GM23248 (cell line): Measurements from ENCODE around the gene NOL12. TPM values are rescaled to one million over a fixed set of nuclear protein-coding genes. Genes with fewer than 3 reads are reported as not detected.
"Not testable (repeated sequence)": the region's sequence is repeated elsewhere in the genome, so short reads cannot be mapped to it uniquely, and the experiment has no call there.

ENCODE experiments used
- DNase-seq: peaks from one replicate; pipeline ENCODE4 v3.0.0-alpha.2; 2015
- H2AFZ ChIP-seq: fragments of 200-600 bp; sonication (generic); 2 replicates; pipeline ENCODE4 v1.6.1; 2016; ENCODE audit warnings: antibody characterized with exemption
- H3F3A ChIP-seq: fragments of 200-600 bp; sonication (generic); 2 replicates; pipeline ENCODE4 v1.6.1; 2016; ENCODE audit warnings: mild to moderate bottlenecking, antibody characterized with exemption, mixed run types; ENCODE audit not compliant: insufficient read depth
- H3K27ac ChIP-seq: fragments of 200-600 bp; sonication (generic); 2 replicates; pipeline ENCODE4 v1.5.1; 2016; ENCODE audit warnings: mild to moderate bottlenecking
- H3K27me3 ChIP-seq: fragments of 200-600 bp; sonication (generic); replicated peaks from 2 replicates; pipeline ENCODE4 v1.6.1; 2016; ENCODE audit warnings: mild to moderate bottlenecking; ENCODE audit not compliant: insufficient read depth
- H3K36me3 ChIP-seq: fragments of 200-600 bp; sonication (generic); 2 replicates; pipeline ENCODE4 v1.6.1; 2016; ENCODE audit warnings: low read depth, mild to moderate bottlenecking
- H3K4me1 ChIP-seq: fragments of 200-600 bp; sonication (generic); 2 replicates; pipeline ENCODE4 v1.6.1; 2016; ENCODE audit warnings: mild to moderate bottlenecking; ENCODE audit not compliant: insufficient read depth
- H3K4me2 ChIP-seq: fragments of 200-600 bp; sonication (generic); one replicate; pipeline ENCODE4 v1.6.1; 2016; ENCODE audit warnings: mild to moderate bottlenecking; ENCODE audit not compliant: unreplicated experiment
- H3K4me3 ChIP-seq: fragments of 200-600 bp; sonication (generic); 2 replicates; pipeline ENCODE4 v1.5.1; 2016; ENCODE audit warnings: mild to moderate bottlenecking
- H3K79me2 ChIP-seq: fragments of 200-600 bp; sonication (generic); 2 replicates; pipeline ENCODE4 v1.6.1; 2016; ENCODE audit warnings: mild to moderate bottlenecking; ENCODE audit not compliant: insufficient read depth
- H3K9ac ChIP-seq: fragments of 200-600 bp; sonication (generic); 2 replicates; pipeline ENCODE4 v1.6.1; 2016; ENCODE audit warnings: mild to moderate bottlenecking
- H3K9me2 ChIP-seq: fragments of 200-600 bp; sonication (generic); 2 replicates; pipeline ENCODE4 v1.6.1; 2016; ENCODE audit warnings: mixed run types, mild to moderate bottlenecking, moderate library complexity; ENCODE audit not compliant: insufficient read depth
- H3K9me3 ChIP-seq: fragments of 200-600 bp; sonication (generic); one replicate; pipeline ENCODE4 v1.6.1; 2017; ENCODE audit warnings: low read depth
- H4K20me1 ChIP-seq: fragments of 200-600 bp; sonication (generic); 2 replicates; pipeline ENCODE4 v1.6.0; 2016; ENCODE audit not compliant: insufficient read depth
- EZH2 ChIP-seq: fragments of 200-600 bp; sonication (generic); IDR thresholded peaks from 2 replicates; pipeline ENCODE4 v1.6.1; 2018; ENCODE audit warnings: antibody characterized with exemption, mild to moderate bottlenecking; ENCODE audit not compliant: insufficient read depth, poor library complexity, severe bottlenecking
- EZH2phosphoT487 ChIP-seq: fragments of 200-600 bp; sonication (generic); IDR thresholded peaks from 2 replicates; pipeline ENCODE4 v1.6.1; 2018; ENCODE audit warnings: antibody characterized with exemption, moderate library complexity, mild to moderate bottlenecking, low read depth; ENCODE audit not compliant: insufficient read depth
- WGBS, 2 experiments: methylation state at CpG; one replicate each; pipeline ENCODE4 v1.1.6; 2015 to 2017; ENCODE audit warnings: low lambda C conversion rate in 2 of 2, low coverage in 1 of 2; ENCODE audit errors: missing lambda C conversion rate in 2 of 2; 5-methylcytosine and 5-hydroxymethylcytosine counted together
- in situ Hi-C: fragments of 300-500 bp; cut with MboI; formaldehyde crosslinking; loops from 2 replicates; pipeline ENCODE4 v1.15.0; 2020
- polyA plus RNA-seq: library from polyadenylated mRNA; unstranded; fragments of >200 nt; fragmentation: Nextera tagmentation; extraction: Ambion mirVana; gene quantifications from 2 replicates; pipeline ENCODE4 v1.2.1, GENCODE V29; 2016
- total RNA-seq: library from RNA; depleted of rRNA; stranded (reverse); fragments of >200 nt; shearing (Covaris generic); gene quantifications from 2 replicates; pipeline ENCODE4 v1.2.3, GENCODE V29; 2014

The NOL12 gene
- total and polyA plus RNA-seq, 2 experiments from 2014 or later, result 4.9 to 25.1 TPM

DNA sequence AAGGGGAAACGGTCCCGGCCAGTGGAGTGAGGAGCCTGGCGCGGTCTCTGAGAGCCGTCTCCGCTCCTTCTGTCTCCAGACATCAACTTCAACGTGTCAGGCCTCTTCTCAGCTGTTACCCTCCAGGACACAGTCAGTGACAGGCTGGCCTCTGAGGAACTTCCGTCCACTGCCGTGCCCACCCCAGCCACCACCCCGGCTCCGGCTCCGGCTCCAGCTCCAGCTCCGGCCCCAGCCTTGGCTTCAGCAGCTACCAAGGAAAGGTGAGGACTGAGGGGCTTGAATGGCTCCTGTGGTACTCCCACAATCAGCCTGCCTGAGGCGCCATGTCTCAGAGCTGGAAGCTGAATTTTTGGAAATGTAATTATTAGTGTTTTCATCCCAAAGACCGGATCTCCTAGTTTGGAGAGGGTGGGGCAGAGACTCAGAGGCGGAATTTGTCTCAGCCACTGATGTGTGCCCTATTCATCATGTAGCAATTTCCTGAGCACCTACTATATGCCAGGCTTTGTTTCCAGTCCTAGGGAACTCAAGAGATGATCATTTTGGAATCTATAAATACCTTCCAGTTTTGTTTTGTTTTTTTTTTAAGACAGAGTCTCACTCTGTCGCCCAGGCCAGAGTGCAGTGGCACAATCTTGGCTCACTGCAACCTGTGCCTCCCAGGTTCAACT lies 35.5 kb upstream of the NOL12 start:
- Histone ChIP-seq H2AFZ (no peak overlapping the region), H3K79me2 (no peaks in the 10 kb centered on the region), H3F3A (no peaks in the 10 kb centered on the region), H3K4me2 (no peak overlapping the region), H3K9me2 (no peaks in the 10 kb centered on the region), H3K27me3 (no peaks in the 10 kb centered on the region), H3K9ac (no peak overlapping the region), H3K36me3 (no peaks in the 10 kb centered on the region), H3K4me3 (no peak overlapping the region), H3K27ac (no peak overlapping the region), H4K20me1 (no peaks in the 10 kb centered on the region), H3K9me3 (no peaks in the 10 kb centered on the region), H3K4me1 (no peaks in the 10 kb centered on the region)
- 95 to 99% methylated on average over 11 to 17 of the region's 17 CpGs for WGBS, 2 experiments
- TF ChIP-seq EZH2, result no peak
- TF ChIP-seq EZH2phosphoT487, result no peak
- in situ Hi-C loops, result no loop called here
- no peak for DNase-seq

DNA sequence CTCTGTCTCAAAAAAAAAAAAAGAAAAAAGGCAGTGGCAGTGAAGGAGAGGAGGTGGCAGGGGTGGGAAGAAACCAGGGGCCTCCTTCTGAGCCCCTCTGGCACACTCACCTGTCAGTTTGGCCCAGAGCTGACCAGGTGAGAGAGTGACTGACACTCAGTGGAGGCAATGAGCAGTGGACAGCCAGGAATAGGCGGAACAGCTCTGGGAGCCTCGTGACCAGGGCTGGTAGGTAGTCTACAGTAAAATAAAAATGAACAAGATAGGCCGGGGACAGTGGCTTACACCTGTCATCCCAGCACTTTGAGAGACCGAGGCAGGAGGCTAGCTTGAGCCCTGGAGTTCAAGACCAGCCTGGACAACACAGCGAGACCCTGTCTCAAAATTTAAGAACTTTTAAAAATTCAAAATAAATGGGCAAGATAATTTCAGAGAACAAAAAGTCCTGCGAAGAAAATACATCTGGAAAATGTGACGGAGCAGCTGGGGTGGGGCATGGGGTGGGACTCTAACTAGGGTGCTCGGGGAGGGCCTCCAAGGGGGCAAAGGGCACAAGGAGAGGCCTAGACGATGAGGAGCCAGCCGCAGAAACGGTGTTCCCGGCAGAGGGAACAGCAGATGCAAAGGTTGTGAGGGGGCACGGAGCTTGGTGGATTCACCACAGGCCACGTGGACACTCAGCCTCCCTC lies 31.4 kb upstream of the NOL12 start:
- no peak overlapping the region for H3K9ac ChIP-seq
- 76 to 82% methylated on average over 8 to 14 of the region's 14 CpGs for WGBS, 2 experiments

DNA sequence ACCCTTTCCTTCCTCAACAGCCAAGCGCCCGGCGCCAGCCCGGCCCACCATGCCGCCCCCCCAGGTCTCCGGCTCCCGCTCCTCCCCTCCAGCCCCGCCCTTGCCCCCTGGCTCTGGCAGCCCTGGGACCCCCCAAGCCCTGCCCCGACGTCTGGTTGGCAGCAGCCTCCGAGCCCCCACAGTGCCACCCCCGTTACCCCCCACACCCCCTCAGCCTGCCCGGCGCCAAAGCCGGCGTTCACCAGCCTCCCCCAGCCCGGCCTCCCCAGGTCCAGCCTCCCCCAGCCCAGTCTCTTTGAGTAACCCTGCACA lies 30.9 kb upstream of the NOL12 start:
- Histone ChIP-seq H3K4me2 (no peak overlapping the region), H3K4me3 (no peak overlapping the region), H3K27ac (no peak overlapping the region), H3K9me3 (no peaks in the 10 kb centered on the region), H3F3A (peaks cover 14% of the 10 kb centered on the region; the same call in 1 of the 2 replicates), H3K36me3 (no peaks in the 10 kb centered on the region), H3K9me2 (no peaks in the 10 kb centered on the region), H3K9ac (no peak overlapping the region), H3K27me3 (no peaks in the 10 kb centered on the region), H3K79me2 (peaks cover 11% of the 10 kb centered on the region), H4K20me1 (no peaks in the 10 kb centered on the region), H2AFZ (no peak overlapping the region), H3K4me1 (peaks cover 17% of the 10 kb centered on the region)
- in situ Hi-C loops, result no loop called here
- WGBS, 2 experiments, result 87 to 100% methylated on average over 1 to 17 of the region's 17 CpGs
- DNase-seq, result no peak
- no peak for TF ChIP-seq EZH2phosphoT487
- no peak for TF ChIP-seq EZH2

More for the DNA sequence above, 31.4 kb upstream of the NOL12 start:
- H3K4me1 ChIP-seq, result peaks cover 12% of the 10 kb centered on the region
- H4K20me1 ChIP-seq, result no peaks in the 10 kb centered on the region
- H3K36me3 ChIP-seq, result no peaks in the 10 kb centered on the region
- no peaks in the 10 kb centered on the region for H3K27me3 ChIP-seq
- H3K4me2 ChIP-seq, result no peak overlapping the region
- H3F3A ChIP-seq, result peaks cover 9% of the 10 kb centered on the region; the same call in 1 of the 2 replicates
- no peaks in the 10 kb centered on the region for H3K9me2 ChIP-seq
- H2AFZ ChIP-seq, result no peak overlapping the region
- in situ Hi-C loops, result no loop called here
- TF ChIP-seq EZH2phosphoT487 (no peak), EZH2 (no peak)
- H3K79me2 ChIP-seq, result peaks cover 6% of the 10 kb centered on the region
- H3K27ac ChIP-seq, result no peak overlapping the region
- no peak overlapping the region for H3K4me3 ChIP-seq
- H3K9me3 ChIP-seq, result no peaks in the 10 kb centered on the region
- no peak for DNase-seq

DNA sequence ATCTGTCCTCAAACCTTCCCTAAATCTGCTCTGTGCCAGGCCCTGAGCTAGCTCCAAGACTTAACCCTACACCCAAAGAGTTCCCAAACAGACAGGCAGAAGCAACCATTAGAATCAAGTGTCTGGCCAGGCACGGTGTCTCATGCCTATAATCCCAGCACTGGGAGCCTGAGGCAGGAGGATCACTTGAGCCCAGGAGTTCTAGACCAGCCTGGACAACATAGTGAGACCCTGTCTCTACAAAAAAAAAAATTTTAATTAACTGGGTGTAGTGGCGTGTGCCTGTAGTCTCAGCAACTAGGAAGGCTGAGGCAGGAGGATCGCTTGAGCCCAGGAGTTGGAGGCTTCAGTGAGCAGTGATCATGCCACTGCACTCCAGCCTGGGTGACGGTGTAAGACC lies 29.6 kb upstream of the NOL12 start:
- H3K79me2 ChIP-seq, result peaks cover 20% of the 10 kb centered on the region
- H4K20me1 ChIP-seq, H3K9me3 ChIP-seq, H2AFZ ChIP-seq, H3K9ac ChIP-seq, DNase-seq, H3K27ac ChIP-seq, H3K9me2 ChIP-seq, H3K4me3 ChIP-seq, H3K4me2 ChIP-seq, in situ Hi-C loops, H3K27me3 ChIP-seq, H3K36me3 ChIP-seq: not testable (repeated sequence)
- H3F3A ChIP-seq, result peaks cover 23% of the 10 kb centered on the region
- WGBS, 2 experiments, result 92 to 95% methylated on average over 4 of the region's 4 CpGs
- peaks cover 29% of the 10 kb centered on the region for H3K4me1 ChIP-seq
